Measurements from ENCODE around the gene LAG3. TPM values are rescaled to one million over a fixed set of nuclear protein-coding genes. Genes with fewer than 3 reads are reported as not detected.

Gene LAG3
- total and polyA plus RNA-seq, 10 donors: 3.7 to 29.4 (median 12.7) TPM

DNA sequence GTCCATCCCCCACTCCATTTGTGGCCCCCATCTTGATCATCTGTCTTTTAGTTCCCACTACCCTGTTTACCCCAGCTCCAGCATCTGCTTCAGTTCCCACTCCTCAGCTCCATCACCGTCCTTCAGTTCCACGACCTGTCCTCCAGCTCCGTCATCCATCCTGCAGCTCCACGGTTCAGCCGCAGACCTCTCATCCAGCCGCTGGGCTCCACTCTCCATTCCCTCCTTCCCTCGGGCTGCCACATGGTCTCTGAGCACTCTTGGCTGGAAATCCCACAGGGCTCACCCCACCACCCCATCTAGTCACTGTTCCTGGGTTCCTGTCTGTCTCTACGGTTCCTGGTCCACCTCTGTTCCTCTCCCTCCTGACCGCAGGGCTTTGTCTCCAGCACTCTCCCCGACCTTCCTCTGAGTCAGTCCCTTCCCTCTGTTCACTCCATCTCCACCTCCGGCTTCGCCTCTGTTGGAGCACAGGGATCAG lies 52.6 kb downstream of the LAG3 start:
- intact Hi-C loops (cut with DNase I; ENCODE audit: low total_unique reads): loop anchor here (10.0 kb wide), 1 partner anchor 70 kb away; the partner anchor contains the start of gene MLF2
- H3K27ac ChIP-seq: no peak overlapping the region
- H3K27me3 ChIP-seq (replicated peaks in 1 of 7): peaks cover 0 to 100% (median 54%) of the 10 kb centered on the region in 7 donors
- H3K4me3 ChIP-seq: no peak overlapping the region
- no peaks in the 10 kb centered on the region for H3K9me3 ChIP-seq
- 54 to 71% (median 68%) methylated on average over 11 to 12 of the region's 12 CpGs for WGBS, 5 donors
- TF ChIP-seq POLR2A (IDR thresholded peaks at IDR 0.05) (no peak), POLR2AphosphoS5 (IDR thresholded peaks at IDR 0.05) (no peak)
- TF ChIP-seq, protein P1, sequence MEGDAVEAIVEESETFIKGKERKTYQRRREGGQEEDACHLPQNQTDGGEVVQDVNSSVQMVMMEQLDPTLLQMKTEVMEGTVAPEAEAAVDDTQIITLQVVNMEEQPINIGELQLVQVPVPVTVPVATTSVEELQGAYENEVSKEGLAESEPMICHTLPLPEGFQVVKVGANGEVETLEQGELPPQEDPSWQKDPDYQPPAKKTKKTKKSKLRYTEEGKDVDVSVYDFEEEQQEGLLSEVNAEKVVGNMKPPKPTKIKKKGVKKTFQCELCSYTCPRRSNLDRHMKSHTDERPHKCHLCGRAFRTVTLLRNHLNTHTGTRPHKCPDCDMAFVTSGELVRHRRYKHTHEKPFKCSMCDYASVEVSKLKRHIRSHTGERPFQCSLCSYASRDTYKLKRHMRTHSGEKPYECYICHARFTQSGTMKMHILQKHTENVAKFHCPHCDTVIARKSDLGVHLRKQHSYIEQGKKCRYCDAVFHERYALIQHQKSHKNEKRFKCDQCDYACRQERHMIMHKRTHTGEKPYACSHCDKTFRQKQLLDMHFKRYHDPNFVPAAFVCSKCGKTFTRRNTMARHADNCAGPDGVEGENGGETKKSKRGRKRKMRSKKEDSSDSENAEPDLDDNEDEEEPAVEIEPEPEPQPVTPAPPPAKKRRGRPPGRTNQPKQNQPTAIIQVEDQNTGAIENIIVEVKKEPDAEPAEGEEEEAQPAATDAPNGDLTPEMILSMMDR (IDR thresholded peaks at IDR 0.05 in 8 of 11, conservative IDR thresholded peaks at IDR 0.05 in 3 of 11): no peak
- no peak for DNase-seq
- H3K36me3 ChIP-seq: no peaks in the 10 kb centered on the region
- H3K4me1 ChIP-seq: peaks cover 4 to 66% (median 53%) of the 10 kb centered on the region in 6 donors

DNA sequence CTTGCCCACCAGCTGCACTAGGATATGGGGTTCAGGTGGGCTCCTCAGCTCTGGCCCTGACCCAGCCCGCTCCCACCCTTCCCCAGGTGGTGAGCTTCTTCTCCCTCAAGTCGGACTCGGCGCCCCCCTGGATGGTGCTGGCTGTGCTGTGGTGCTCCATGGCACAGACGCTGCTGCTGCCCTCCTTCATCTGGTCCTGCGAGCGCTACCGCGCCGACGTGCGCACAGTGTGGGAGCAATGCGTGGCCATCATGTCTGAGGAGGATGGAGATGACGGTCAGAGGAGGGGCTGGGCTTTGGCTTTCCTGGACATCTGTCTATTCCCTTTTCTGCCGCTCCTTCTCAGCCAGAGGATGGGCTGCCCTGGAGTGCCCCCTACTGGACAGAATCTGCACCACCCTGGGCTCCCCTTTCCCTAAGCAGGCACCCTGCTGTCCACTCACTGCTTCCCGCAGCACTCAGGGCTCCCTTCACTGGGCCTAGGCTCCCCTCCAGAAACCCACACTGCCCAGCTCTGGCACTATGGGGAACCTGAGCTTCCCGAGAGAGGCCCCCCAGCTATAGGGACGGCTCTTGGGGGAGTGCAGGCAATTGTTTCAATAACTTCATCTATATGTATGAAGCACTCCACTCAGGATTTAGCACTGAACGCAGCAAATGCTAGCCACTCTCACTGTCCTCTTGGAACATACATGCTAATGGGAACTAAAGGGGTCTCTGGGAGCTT lies 53.2 kb downstream of the LAG3 start:
- peak; percentile 93 for DNase-seq
- WGBS, 5 donors: 6 to 20% (median 17%) methylated on average over 16 to 19 of the region's 19 CpGs
- peaks cover 0 to 100% (median 55%) of the 10 kb centered on the region in 7 donors for H3K27me3 ChIP-seq (replicated peaks in 1 of 7)
- H3K4me3 ChIP-seq: peak overlapping the region in 1 of 8 donors; percentile 5
- TF ChIP-seq, protein P1 (IDR thresholded peaks at IDR 0.05 in 8 of 11, conservative IDR thresholded peaks at IDR 0.05 in 3 of 11): peak; percentile 87 to 98 (median 94)
- TF ChIP-seq POLR2AphosphoS5 (IDR thresholded peaks at IDR 0.05) (peak; percentile 45 to 58 (median 49)), POLR2A (IDR thresholded peaks at IDR 0.05) (no peak)
- H3K36me3 ChIP-seq: no peaks in the 10 kb centered on the region
- H3K27ac ChIP-seq: no peak overlapping the region
- intact Hi-C loops (cut with DNase I; ENCODE audit: low total_unique reads): loop anchor here (10.0 kb wide), 1 partner anchor 71 kb away; the partner anchor contains the start of gene MLF2
- H3K9me3 ChIP-seq: no peaks in the 10 kb centered on the region
- H3K4me1 ChIP-seq: peaks cover 4 to 71% (median 58%) of the 10 kb centered on the region in 6 donors

DNA sequence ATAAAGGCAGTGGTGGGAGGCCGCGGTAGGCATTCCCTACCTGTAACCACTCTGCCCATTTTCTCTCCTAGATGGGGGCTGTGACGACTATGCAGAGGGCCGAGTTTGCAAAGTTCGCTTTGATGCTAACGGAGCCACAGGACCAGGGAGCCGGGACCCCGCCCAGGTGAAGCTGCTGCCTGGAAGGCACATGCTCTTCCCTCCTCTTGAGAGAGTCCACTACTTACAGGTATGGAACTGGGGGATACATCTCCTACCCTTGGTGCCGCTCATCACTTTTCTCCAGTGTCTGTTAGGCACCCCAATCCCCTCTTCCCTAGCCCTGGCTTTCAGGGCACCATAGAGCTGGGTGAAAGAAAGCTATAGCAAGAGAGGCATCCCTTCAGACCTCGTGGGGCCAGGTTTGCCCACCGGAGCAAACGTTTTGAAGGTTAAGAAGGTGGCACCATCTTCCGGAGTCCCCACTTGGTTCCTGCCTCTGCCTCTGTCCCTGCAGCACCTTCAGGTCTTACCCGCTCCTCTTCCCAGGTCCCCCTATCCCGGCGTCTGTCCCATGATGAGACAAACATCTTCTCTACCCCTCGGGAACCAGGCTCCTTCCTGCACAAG lies 53.9 kb downstream of the LAG3 start:
- intact Hi-C loops (cut with DNase I; ENCODE audit: low total_unique reads): loop anchor here (10.0 kb wide), 1 partner anchor 71 kb away; the partner anchor contains the start of gene MLF2
- TF ChIP-seq POLR2AphosphoS5 (IDR thresholded peaks at IDR 0.05) (no peak), POLR2A (IDR thresholded peaks at IDR 0.05) (no peak)
- TF ChIP-seq, protein P1 (IDR thresholded peaks at IDR 0.05 in 8 of 11, conservative IDR thresholded peaks at IDR 0.05 in 3 of 11): no peak
- 71 to 86% (median 81%) methylated on average over 17 of the region's 17 CpGs for WGBS, 5 donors

More for the DNA sequence above, 53.9 kb downstream of the LAG3 start:
- no peak for DNase-seq
- H3K4me1 ChIP-seq: peaks cover 4 to 73% (median 59%) of the 10 kb centered on the region in 6 donors
- no peaks in the 10 kb centered on the region for H3K9me3 ChIP-seq
- H3K4me3 ChIP-seq: no peak overlapping the region
- no peaks in the 10 kb centered on the region for H3K36me3 ChIP-seq
- H3K27me3 ChIP-seq (replicated peaks in 1 of 7): peaks cover 0 to 94% (median 55%) of the 10 kb centered on the region in 7 donors
- H3K27ac ChIP-seq: no peak overlapping the region

Data from spleen (tissue), 11 donors.